GDM1 (cell line): ENCODE measurements around the gene C1QTNF3.
"Not testable (repeated sequence)": the region's sequence is repeated elsewhere in the genome, so short reads cannot be mapped to it uniquely, and the experiment has no call there.

ENCODE experiments used
- DNase-seq: peaks from one replicate; lab custom pipeline; 2025; lab: John Stamatoyannopoulos, UW

The C1QTNF3 gene, protein sequence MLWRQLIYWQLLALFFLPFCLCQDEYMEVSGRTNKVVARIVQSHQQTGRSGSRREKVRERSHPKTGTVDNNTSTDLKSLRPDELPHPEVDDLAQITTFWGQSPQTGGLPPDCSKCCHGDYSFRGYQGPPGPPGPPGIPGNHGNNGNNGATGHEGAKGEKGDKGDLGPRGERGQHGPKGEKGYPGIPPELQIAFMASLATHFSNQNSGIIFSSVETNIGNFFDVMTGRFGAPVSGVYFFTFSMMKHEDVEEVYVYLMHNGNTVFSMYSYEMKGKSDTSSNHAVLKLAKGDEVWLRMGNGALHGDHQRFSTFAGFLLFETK

DNA sequence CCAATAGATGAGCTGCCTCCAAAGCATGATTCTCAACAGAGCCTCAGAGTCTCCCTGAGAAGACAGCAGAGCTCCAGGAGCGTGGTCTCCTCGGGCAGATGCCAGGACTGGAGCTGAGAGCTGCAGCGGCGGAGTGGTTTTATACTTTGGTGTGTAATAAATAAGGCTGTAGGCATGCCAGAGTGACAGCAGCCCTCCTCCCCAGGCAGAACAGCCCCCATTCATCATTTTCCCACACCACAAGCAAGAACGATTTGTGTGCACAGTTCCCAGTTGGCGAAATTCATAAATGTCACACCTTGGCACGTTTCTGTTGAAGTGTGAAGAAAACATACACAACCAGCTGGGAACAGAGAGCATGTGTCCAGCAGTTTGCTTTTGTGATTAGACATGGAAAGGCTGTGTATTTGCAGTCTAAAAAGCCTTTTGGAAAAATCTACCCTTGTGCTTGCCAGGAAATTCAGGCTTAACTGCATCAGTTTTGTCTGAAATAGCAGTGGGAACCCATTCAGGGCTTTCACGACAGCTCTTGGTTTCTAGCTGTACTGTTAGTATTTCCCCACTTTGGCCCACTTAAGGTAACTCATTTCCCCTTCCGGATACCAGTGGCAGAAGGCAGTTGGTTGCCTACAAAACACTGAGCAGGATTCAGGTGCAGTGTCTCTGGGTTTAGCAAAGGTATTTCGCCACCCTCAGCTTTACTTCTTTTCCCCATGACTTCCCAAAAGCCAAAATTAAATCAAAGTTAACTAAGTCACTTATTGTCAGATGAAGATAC, at the start of gene C1QTNF3:
C1QTNF3 (minus strand) TSS at position 115 of the 778 bp plus-strand sequence; CDS start at position 27, 88 bp downstream.
- no peak for DNase-seq

GRCh38 chr5:34091039-34091438, 48.0 kb upstream of the C1QTNF3 start:
- not testable (repeated sequence) for DNase-seq

- not testable (repeated sequence) for DNase-seq
Observed at GRCh38 chr5:34089802-34090201, 46.8 kb upstream of the C1QTNF3 start.

DNA sequence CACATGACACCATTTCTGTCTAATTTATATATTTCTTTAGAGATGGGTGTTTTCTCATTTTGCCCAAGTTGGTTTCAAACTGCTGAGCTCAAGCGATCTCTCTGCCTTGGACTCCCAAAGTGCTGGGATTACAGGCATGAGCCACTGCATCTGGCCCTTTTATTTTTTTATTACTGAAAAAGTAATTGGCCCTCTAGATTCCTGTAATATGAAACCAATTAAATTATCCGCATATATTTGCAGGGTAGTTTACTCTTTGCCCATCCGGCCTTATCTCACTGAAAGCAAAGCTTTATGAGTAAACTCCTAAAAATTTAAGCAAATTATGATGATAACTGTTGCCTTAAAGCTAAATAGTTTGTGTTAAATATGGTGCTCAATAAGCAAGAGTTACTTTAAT, 44.7 kb upstream of the C1QTNF3 start:
- DNase-seq: not testable (repeated sequence)

GRCh38 chr5:34083898-34084297, 40.9 kb upstream of the C1QTNF3 start:
- DNase-seq: not testable (repeated sequence)

DNA sequence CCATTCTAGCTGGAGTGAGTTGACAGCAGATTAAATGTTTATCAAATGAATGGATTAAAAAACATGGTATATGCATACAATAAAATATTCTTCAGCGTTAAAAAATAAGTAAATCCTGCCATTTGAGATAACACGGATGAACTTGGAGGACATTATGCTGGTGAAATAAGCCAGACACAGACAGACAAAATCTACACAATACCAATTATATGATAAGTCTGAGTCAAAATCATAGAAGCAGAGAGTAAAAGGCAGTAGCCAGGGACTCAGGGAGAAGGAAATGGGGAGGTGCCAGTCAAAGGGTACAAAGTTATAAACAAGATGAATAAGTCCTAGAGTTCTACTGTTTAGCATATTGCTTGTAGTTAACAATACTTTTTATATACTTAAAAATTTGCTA, 36.5 kb upstream of the C1QTNF3 start:
- not testable (repeated sequence) for DNase-seq

DNA sequence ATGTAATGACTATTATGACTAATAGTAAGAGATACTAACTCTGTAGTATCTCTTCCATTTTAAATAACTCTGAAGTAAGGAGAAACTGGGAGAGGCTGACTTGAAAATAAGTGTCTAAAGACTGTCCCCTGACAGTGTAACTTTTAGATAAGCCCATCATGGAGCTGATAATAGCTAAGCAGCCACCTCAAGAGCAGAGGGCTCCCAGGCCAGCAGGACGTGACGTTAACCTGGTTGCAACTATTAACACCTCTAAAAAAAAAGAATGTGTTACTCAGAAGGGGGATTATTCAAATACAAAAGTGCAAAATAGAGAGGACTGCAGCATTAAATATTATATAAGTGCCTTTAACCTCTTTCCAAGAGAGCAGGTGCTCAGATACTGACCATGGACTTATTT, 34.6 kb upstream of the C1QTNF3 start:
- DNase-seq: not testable (repeated sequence)

GRCh38 chr5:34076719-34077364, 33.8 kb upstream of the C1QTNF3 start:
- DNase-seq: not testable (repeated sequence)

GRCh38 chr5:34074472-34074871, 31.5 kb upstream of the C1QTNF3 start:
- DNase-seq: not testable (repeated sequence)

DNA sequence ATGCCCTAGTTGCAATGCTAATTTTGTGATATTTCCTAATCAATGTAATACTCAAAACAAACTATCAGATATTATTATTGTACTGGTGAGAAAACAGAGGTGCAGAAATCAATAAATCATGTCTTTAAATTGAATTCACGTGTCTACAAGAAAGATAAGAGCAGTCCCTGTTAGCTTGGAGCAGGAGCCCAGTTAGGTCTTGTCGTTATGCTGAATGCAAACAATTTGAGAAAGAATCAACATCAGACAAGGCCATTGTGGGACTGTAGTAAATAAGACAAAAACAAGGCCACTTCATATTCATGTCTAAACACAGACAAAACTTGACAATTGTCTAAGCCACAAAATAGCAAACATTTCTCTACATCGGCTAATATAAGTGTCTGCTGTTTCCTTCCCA, 31.1 kb upstream of the C1QTNF3 start:
- not testable (repeated sequence) for DNase-seq

DNA sequence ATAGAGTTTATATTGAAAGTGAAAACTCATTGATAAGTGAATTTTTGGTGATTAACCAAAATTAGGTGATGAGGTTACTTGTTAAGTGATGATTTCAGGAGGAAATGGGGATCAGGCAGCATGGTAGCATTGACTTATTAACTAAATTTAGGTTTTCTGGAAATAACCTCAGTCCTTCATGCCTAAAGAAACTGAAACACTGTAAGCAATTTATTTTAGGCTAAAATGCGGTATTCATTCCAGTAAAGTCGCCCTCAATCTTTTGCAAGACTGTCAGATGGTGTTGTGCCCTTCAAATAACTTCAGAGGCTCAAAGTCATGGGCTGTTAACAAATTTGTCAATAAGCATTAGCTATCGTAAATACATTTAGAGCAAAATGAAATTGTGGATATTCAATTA, 27.6 kb upstream of the C1QTNF3 start:
- DNase-seq: not testable (repeated sequence)

DNA sequence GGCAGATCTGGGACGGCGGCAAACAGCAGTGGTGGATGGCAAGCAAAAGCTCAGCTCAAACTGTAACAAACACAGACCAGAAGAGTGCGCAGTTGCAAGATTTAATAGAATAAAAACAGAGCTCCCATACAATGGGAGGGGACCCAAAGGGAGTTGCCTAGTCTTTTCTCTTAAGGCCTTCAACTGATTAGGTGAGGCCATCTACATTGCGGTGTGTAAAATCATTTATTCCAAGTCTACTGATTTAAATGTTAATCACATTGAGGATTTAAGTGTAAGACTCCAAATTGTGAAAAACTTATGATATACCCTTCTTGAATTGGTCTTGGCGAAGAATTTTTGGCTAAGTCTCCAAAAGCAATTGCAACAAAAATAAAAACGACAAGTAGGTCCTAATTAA, 21.6 kb upstream of the C1QTNF3 start:
- no peak for DNase-seq

DNA sequence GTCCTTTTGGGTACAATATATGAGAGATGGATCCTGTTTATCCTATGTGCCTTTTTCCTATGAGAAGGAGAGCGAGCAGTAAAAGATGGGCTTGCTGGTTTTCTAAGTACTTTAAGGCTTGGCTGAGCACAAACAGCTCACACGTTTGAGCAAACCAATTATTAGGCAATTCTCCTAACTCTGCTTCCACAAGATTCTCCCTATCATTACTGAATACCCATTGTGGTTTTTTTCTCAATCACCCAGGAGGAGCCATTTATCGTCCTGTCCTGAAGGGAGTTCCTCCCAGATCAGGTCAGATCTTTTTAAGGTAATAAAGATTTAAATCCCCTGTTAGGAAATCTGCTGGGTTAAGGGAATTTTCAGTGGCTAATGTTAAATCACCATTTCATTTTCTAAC, 19.4 kb upstream of the C1QTNF3 start:
- no peak for DNase-seq

- DNase-seq: no peak
Observed at GRCh38 chr5:34061993-34062392, 19.0 kb upstream of the C1QTNF3 start.

DNA sequence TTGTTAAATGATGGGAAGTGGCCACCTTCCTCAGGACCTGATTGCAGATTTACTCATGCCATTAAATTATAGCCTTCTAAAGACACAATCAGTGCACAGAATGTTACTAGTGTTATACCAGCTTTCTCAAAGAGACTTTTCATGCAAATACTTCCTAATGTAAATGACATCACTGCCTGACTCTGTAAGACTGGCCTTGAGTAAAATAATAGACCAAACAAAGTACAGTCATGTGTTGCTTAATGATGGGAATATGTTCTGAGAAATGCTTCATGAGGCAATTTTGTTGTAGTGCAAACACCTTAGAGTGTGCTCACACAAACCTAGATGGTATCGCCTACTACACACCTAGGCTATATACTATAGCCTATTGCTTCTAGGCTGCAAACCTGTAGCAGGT, 17.0 kb upstream of the C1QTNF3 start:
- no peak for DNase-seq

- DNase-seq: no peak
Observed at GRCh38 chr5:34058532-34058931, 15.5 kb upstream of the C1QTNF3 start.

DNA sequence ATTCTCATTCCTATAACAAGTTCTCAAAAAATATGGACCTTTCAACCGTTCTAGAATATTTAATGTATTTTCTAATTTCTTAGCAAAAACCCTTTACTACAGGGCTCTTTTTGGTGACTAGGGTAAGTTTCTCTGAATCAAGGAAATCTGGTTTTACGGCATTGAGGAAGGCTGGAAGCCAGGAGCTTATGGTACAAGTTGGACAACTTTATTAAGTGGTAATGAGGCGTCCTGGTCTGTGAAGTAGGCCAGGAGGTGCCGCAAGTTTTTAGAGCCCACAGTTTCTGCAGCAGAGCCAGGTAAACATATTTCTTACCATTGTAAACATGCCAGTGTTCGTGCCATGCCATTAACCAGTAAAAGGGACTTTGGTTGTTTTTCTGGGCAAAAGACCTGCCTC, 14.6 kb upstream of the C1QTNF3 start:
- DNase-seq: no peak

DNA sequence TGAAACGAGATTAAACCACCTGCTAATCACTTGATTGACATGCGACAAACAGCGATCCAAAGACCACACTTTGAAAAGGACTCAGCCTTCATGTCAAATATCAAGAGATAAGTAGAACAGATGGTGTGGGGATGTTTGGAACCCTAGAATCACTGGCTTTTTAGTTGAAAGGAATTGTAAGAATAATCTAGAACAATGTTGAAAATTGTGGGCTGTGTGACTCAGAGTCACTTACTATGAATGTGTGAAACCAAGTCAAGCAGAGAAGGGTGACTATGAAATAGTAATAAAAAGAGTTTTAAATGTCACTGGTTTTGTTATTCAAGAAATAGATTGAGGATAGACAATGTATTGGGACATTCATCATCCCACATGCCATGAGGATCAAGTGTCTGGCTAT, 14.1 kb upstream of the C1QTNF3 start:
- DNase-seq: no peak

DNA sequence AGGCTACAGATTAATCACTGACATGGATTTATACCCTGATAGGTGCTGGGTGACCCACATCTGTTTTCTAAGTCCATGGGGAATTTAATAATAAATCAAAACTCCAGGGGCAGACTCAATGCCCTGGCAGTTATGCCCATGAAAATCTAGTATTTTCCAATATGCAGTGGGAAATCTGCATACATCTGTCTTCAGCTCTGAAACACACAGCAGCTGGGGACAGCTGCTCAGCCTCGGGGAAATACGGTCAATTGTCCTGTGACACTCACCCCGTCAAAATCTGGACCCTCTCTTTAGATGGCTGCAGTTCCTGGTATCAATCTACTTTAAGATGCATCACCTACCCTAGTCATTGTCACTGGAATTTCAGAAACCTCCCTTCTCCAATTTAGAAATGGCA, 12.7 kb upstream of the C1QTNF3 start:
- DNase-seq: no peak

GRCh38 chr5:34054400-34054729, 11.4 kb upstream of the C1QTNF3 start:
- no peak for DNase-seq

DNA sequence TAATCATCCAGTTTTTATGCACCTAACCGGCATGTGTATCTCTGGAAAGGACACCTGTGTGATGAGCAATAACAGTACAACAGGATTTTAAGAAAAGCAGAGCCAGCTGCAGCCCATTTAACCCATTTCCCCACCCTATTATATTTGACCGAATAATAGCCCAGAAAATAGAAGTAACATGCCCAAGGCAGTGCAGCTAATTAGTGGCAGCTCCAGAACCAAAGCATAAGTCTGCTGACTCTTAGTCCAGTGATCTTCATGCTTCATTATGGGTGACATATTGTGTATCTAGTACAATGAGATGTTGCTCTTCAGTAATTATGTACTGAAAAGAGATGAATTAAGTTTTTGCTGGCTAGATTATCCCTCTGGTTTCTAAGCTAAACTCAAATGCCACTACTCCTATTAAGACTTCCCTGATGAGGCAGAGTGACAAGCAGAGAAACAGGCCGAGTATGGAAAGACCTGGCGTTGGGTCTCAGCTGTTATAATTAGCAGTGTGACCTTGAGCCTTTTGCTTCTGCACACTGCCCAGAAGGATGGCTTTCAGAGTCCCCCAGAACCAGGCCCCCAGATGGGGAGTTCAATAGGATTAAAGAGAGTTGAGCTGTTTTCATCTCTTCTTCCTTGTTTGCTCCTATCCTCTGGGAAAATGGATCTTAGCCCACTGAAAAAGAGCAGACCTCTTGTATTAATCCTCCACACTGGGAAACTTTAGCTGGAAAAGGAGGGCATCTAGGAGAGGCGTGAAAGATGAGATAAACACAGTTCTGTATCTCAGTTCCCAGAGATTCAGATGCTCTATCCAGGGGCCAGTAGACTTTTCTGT, 10.8 kb upstream of the C1QTNF3 start:
- DNase-seq: no peak

- DNase-seq: no peak
Observed at GRCh38 chr5:34053133-34053532, 10.1 kb upstream of the C1QTNF3 start.
